A549 (cell line): ENCODE data around the gene ARHGAP42. TPM values are rescaled to one million over a fixed set of nuclear protein-coding genes. Genes with fewer than 3 reads are reported as not detected.

Experiments used
- ATAC-seq, 2 experiments: fragments of 200-7000 bp in 1 of 2; fragments of >200 bp in 1 of 2; cut with Nextera tagmentation in 1 of 2; cut with Tn5 transposase in 1 of 2; 3 replicates each; pipeline versions ENCODE4 v1.8.0 to v1.9.1; 2018 to 2020; ENCODE audit warnings: mild to moderate bottlenecking in 1 of 2, moderate library complexity in 1 of 2
- CTCF ChIA-PET: fragments of 300-600 bp; sonication (Branson Sonifier 250); formaldehyde crosslinking; extraction: SDS; loops from one replicate; lab custom pipeline; 2021; ENCODE audit warnings: antibody characterized with exemption, inconsistent platforms; lab: Yijun Ruan, JAX
- POLR2A ChIA-PET: fragments of 350-600 bp; formaldehyde crosslinking; extraction: SDS; loops from one replicate; lab custom pipeline; 2021; ENCODE audit warnings: antibody characterized with exemption, inconsistent platforms; lab: Yijun Ruan, JAX
- DNase-seq, 2 experiments: peaks; one replicate each; pipeline versions ENCODE4 v3.0.0 to v3.0.0-alpha.2; 2011 to 2016; ENCODE audit warnings: low read depth in 1 of 2, low spot score in 1 of 2
- FAIRE-seq: peaks from 2 replicates; lab custom pipeline; 2011; peaks lifted over from hg19 to GRCh38; lab: Jason Lieb, UNC
- H3K27ac ChIP-seq, 2 experiments: fragments of >200 bp; sonication (Bioruptor Twin); formaldehyde crosslinking; 3 replicates each; pipeline ENCODE4 v1.5.1; 2016 to 2017
- H3K4me1 ChIP-seq: fragments of >200 bp; sonication (Bioruptor Twin); formaldehyde crosslinking; 3 replicates; pipeline ENCODE4 v1.6.1; 2016
- H3K4me2 ChIP-seq: fragments of >200 bp; sonication (Bioruptor Twin); formaldehyde crosslinking; 3 replicates; pipeline ENCODE4 v1.6.1; 2016
- H3K4me3 ChIP-seq: fragments of >200 bp; sonication (Bioruptor Twin); formaldehyde crosslinking; 3 replicates; pipeline ENCODE4 v1.5.1; 2016
- H3K9me3 ChIP-seq: fragments of >200 bp; sonication (Bioruptor Twin); formaldehyde crosslinking; 3 replicates; pipeline ENCODE4 v1.6.1; 2016
- BHLHE40 ChIP-seq: IDR thresholded peaks from 2 replicates; pipeline ENCODE4 v1.6.1; 2012; ENCODE audit warnings: low read depth, low read length, inconsistent platforms
- CHD4 ChIP-seq: fragments of 200-600 bp; sonication (generic); IDR thresholded peaks from 2 replicates; pipeline ENCODE4 v1.6.1; 2016; ENCODE audit warnings: antibody characterized with exemption, mild to moderate bottlenecking, borderline replicate concordance
- EHF ChIP-seq: fragments of 250-450 bp; sonication (Bioruptor Pico); IDR thresholded peaks from 2 replicates; pipeline ENCODE4 v1.5.0; 2020; ENCODE audit warnings: mild to moderate bottlenecking
- EP300 ChIP-seq, 2 experiments: fragments of >200 bp; sonication (Bioruptor Twin); formaldehyde crosslinking; IDR thresholded peaks; 2 replicates in 1 of 2; 3 replicates in 1 of 2; pipeline ENCODE4 v1.6.1; 2016 to 2017
- ESRRA ChIP-seq: fragments of 150-350 bp; IDR thresholded peaks from 2 replicates; pipeline ENCODE4 v1.6.1; 2014; ENCODE audit warnings: mild to moderate bottlenecking, low read length, borderline replicate concordance
- GATA3 ChIP-seq: IDR thresholded peaks from 2 replicates; pipeline ENCODE4 v1.6.1; 2012; ENCODE audit warnings: borderline replicate concordance
- HOXB5 ChIP-seq: fragments of 250-450 bp; sonication (Bioruptor Pico); IDR thresholded peaks from 2 replicates; pipeline ENCODE4 v1.5.0; 2020; ENCODE audit warnings: mild to moderate bottlenecking, moderate library complexity
- JUN ChIP-seq, 2 experiments: fragments of >200 bp; sonication (Bioruptor Twin); formaldehyde crosslinking; IDR thresholded peaks; 2 replicates in 1 of 2; 3 replicates in 1 of 2; pipeline ENCODE4 v1.6.1; 2016 to 2017
- KDM1A ChIP-seq: fragments of 200-600 bp; sonication (generic); IDR thresholded peaks from 2 replicates; pipeline ENCODE4 v1.6.1; 2016; ENCODE audit warnings: low read depth, mild to moderate bottlenecking
- POLR2A ChIP-seq: IDR thresholded peaks from 2 replicates; pipeline ENCODE4 v1.6.1; 2012; ENCODE audit warnings: mild to moderate bottlenecking, low read length
- RAD21 ChIP-seq, 2 experiments: fragments of >200 bp in 1 of 2; sonication (Bioruptor Twin) in 1 of 2; formaldehyde crosslinking in 1 of 2; IDR thresholded peaks in 1 of 2; conservative IDR thresholded peaks in 1 of 2; 2 replicates in 1 of 2; 3 replicates in 1 of 2; pipeline ENCODE4 v1.6.1; 2012 to 2018; ENCODE audit warnings: inconsistent platforms in 1 of 2
- RCOR1 ChIP-seq: fragments of 150-350 bp; IDR thresholded peaks from 2 replicates; pipeline ENCODE4 v1.6.1; 2014; ENCODE audit warnings: antibody characterized with exemption, low read length, low read depth
- RNF2 ChIP-seq: fragments of 200-600 bp; sonication (generic); IDR thresholded peaks from 2 replicates; pipeline ENCODE4 v1.6.1; 2016; ENCODE audit warnings: low read depth, mild to moderate bottlenecking, antibody characterized with exemption, moderate library complexity, borderline replicate concordance
- TFCP2L1 ChIP-seq: fragments of 250-450 bp; sonication (Bioruptor Pico); IDR thresholded peaks from 2 replicates; pipeline ENCODE4 v1.5.0; 2021; ENCODE audit warnings: mild to moderate bottlenecking
- WGBS: methylation state at CpG from one replicate; pipeline ENCODE4 v1.1.6; 2017; ENCODE audit errors: missing lambda C conversion rate; 5-methylcytosine and 5-hydroxymethylcytosine counted together
- polyA minus RNA-seq: library from RNA; depleted of rRNA, polyadenylated mRNA; stranded (reverse); fragments of >200 nt; gene quantifications from 2 replicates; pipeline ENCODE4 v1.2.3, GENCODE V29; 2011; rRNA and poly(A)+ RNA removed
- polyA plus RNA-seq, 4 experiments: library from polyadenylated mRNA; depleted of rRNA in 3 of 4; stranded (reverse); fragments of >200 nt; fragmentation: RNase III in 1 of 4; extraction: RNeasy Plus Mini Kit Qiagen cat#74134 plus additional on column Dnase treatment in 1 of 4; gene quantifications; 2 replicates in 3 of 4; 3 replicates in 1 of 4; pipeline ENCODE4 v1.2.3, GENCODE V29; 2011 to 2017
- TF ChIP-seq, protein P1 (sequence below): IDR thresholded peaks from 2 replicates; pipeline ENCODE4 v1.6.1; 2012
- TF ChIP-seq, protein P2 (sequence below): fragments of >200 bp; sonication (Bioruptor Twin); formaldehyde crosslinking; IDR thresholded peaks from 3 replicates; pipeline ENCODE4 v1.5.1; 2016
- TF ChIP-seq, protein P3 (sequence below): fragments of 450-650 bp; IDR thresholded peaks from 2 replicates; pipeline ENCODE4 v1.6.1; 2014; ENCODE audit warnings: antibody characterized with exemption

The ARHGAP42 gene, protein sequence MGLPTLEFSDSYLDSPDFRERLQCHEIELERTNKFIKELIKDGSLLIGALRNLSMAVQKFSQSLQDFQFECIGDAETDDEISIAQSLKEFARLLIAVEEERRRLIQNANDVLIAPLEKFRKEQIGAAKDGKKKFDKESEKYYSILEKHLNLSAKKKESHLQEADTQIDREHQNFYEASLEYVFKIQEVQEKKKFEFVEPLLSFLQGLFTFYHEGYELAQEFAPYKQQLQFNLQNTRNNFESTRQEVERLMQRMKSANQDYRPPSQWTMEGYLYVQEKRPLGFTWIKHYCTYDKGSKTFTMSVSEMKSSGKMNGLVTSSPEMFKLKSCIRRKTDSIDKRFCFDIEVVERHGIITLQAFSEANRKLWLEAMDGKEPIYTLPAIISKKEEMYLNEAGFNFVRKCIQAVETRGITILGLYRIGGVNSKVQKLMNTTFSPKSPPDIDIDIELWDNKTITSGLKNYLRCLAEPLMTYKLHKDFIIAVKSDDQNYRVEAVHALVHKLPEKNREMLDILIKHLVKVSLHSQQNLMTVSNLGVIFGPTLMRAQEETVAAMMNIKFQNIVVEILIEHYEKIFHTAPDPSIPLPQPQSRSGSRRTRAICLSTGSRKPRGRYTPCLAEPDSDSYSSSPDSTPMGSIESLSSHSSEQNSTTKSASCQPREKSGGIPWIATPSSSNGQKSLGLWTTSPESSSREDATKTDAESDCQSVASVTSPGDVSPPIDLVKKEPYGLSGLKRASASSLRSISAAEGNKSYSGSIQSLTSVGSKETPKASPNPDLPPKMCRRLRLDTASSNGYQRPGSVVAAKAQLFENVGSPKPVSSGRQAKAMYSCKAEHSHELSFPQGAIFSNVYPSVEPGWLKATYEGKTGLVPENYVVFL
- polyA plus RNA-seq (2011; rRNA removed): 17.0 and 21.6 TPM in 2 replicates
- 2.6 and 3.7 TPM in 2 replicates for polyA plus RNA-seq (2012; cell fraction: cytosol; rRNA removed)
- polyA plus RNA-seq (2012; cell fraction: nucleus; rRNA removed): 2.4 and 4.7 TPM in 2 replicates
- polyA plus RNA-seq (2017; fragmentation: RNase III; extraction: RNeasy Plus Mini Kit Qiagen cat#74134 plus additional on column Dnase treatment): 5.0 to 5.4 TPM (median 5.1 TPM) in 3 replicates
- 21.9 and 23.8 TPM in 2 replicates for polyA minus RNA-seq

DNA sequence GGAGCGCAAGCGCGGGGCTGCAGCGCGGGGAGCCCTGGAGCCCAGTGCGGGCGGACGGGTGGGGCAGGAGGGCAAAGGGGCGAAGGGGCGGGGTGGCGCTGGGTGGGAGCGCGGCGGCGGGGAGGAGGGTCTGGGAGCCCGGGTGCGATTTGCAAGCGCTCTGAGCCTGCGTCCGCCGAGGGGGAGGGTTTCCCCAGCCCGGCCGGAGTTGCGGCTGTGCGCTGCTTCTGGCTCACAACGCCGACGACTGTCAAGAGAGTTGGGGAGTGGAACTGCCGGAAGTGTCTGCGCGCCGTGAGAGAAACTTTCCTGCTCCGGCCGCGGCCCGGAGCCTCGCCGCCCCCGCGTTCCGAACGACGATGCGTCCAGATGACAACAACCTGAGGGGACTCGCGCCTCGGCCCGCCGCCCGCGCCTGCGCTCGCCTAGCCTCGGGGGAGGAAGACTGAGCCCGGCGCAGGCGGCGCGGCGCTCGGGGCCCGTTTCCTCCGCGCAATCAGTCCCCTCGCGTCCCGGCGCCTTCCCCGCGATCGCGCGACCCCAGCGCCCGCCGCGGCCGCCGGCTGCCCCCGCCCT is at the start of gene ARHGAP42:
TSS of gene ARHGAP42 (plus strand) at position 235 of the 576 bp plus-strand sequence. CDS start 391 bp downstream, outside the sequence.
- Histone ChIP-seq H3K4me1 (peaks cover 59% of the 10 kb centered on the region), H3K4me3 (peak within 1 kb of the TSS; percentile 77), H3K27ac (peak within 1 kb of the TSS; percentile 84 to 93), H3K4me2 (peak within 1 kb of the TSS; percentile 89), H3K9me3 (no peaks in the 10 kb centered on the region)
- ChIA-PET POLR2A (interaction anchor here (0.6 to 1.1 kb wide), 9 partner anchors 32 to 162 kb away, joined by 3 to 7 read pairs (median 3); no protein-coding TSS in a partner anchor), CTCF (interaction anchor here (0.6 to 1.8 kb wide), 16 partner anchors 8 to 242 kb away, joined by 3 to 11 read pairs (median 3); no protein-coding TSS in a partner anchor)
- TF ChIP-seq, protein P1, sequence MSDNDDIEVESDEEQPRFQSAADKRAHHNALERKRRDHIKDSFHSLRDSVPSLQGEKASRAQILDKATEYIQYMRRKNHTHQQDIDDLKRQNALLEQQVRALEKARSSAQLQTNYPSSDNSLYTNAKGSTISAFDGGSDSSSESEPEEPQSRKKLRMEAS: peak; percentile 46; the same call in 1 of the 2 replicates
- TF ChIP-seq EHF (CRISPR knock-in tag) (no peak), POLR2A (peak; percentile 38), BHLHE40 (no peak)
- TF ChIP-seq, protein P2, sequence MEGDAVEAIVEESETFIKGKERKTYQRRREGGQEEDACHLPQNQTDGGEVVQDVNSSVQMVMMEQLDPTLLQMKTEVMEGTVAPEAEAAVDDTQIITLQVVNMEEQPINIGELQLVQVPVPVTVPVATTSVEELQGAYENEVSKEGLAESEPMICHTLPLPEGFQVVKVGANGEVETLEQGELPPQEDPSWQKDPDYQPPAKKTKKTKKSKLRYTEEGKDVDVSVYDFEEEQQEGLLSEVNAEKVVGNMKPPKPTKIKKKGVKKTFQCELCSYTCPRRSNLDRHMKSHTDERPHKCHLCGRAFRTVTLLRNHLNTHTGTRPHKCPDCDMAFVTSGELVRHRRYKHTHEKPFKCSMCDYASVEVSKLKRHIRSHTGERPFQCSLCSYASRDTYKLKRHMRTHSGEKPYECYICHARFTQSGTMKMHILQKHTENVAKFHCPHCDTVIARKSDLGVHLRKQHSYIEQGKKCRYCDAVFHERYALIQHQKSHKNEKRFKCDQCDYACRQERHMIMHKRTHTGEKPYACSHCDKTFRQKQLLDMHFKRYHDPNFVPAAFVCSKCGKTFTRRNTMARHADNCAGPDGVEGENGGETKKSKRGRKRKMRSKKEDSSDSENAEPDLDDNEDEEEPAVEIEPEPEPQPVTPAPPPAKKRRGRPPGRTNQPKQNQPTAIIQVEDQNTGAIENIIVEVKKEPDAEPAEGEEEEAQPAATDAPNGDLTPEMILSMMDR: no peak
- FAIRE-seq: no peak
- peak; percentile 84 to 85 for ATAC-seq
- 3% methylated on average over 31 of the region's 80 CpGs for WGBS
- peak; percentile 47 to 74 for DNase-seq

DNA sequence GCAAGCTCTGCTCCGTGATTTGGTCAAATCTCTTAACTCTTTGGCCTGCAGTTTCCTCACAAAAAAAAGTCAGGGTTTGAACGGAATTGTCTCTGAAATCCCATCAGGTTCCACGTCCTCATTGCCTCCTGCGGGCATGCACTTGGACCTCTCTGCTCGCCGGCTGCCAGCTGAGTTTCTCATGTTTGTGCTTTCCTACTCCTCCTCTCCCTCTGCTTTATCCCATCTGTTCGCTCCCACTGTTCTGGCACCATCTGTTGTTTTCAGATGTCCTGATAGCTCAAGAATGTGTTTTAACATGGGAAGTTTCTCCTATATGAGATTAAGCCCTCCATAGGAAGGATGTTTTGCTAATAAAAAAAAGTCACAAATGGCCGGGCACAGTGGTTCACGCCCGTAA is 49.4 kb upstream of the ARHGAP42 start:
- CTCF ChIA-PET: no interaction called here
- ATAC-seq (no peak), FAIRE-seq (no peak), DNase-seq (no peak)
- H3K4me2 ChIP-seq: no peak overlapping the region
- TF ChIP-seq GATA3 (no peak), RNF2 (no peak), ESRRA (no peak), EP300 (IDR thresholded peaks at IDR 0.05) (no peak), EHF (CRISPR knock-in tag) (no peak), JUN (IDR thresholded peaks at IDR 0.05) (no peak), RCOR1 (no peak), CHD4 (no peak)
- TF ChIP-seq, protein P1: no peak
- TF ChIP-seq, all 56 proteins: peak for 0
- Histone ChIP-seq H3K27ac (no peak overlapping the region), H3K9me3 (no peaks in the 10 kb centered on the region), H3K4me1 (peaks cover 19% of the 10 kb centered on the region), H3K4me3 (no peak overlapping the region)
- POLR2A ChIA-PET: no interaction called here
- WGBS: 87% methylated on average over 10 of the region's 10 CpGs

DNA sequence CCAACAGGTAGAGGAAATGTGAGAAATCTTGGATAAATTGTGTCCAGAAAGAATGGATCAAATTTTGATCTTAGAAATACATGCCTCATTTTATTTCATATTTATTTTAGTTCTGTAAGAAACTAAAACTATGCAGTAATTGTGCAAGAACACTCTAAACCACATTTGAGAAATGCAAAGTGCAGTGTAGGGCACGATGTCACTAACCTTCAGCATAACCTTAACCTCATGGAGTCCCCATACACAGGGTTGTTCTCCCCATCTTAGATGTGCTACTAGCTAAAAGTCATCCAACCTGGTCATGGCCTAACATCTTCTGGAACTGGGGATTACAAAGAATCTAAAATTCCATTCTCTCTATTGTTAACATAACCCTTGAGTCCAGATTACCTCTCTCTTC is 48.4 kb upstream of the ARHGAP42 start:
- POLR2A ChIA-PET: no interaction called here
- TF ChIP-seq, protein P3, sequence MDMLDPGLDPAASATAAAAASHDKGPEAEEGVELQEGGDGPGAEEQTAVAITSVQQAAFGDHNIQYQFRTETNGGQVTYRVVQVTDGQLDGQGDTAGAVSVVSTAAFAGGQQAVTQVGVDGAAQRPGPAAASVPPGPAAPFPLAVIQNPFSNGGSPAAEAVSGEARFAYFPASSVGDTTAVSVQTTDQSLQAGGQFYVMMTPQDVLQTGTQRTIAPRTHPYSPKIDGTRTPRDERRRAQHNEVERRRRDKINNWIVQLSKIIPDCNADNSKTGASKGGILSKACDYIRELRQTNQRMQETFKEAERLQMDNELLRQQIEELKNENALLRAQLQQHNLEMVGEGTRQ: no peak
- no peak for TF ChIP-seq TFCP2L1 (CRISPR knock-in tag)
- no peak for TF ChIP-seq KDM1A
- no peak for TF ChIP-seq RAD21 (conservative IDR thresholded peaks at IDR 0.05 in 1 of 2, IDR thresholded peaks at IDR 0.05 in 1 of 2)
- TF ChIP-seq HOXB5: no peak
- Histone ChIP-seq H3K4me2 (peak overlapping the region; percentile 54), H3K4me1 (peaks cover 14% of the 10 kb centered on the region; the same call in 2 of the 3 replicates), H3K27ac (no peak overlapping the region), H3K9me3 (no peaks in the 10 kb centered on the region), H3K4me3 (no peak overlapping the region)
- no peak for FAIRE-seq
- ATAC-seq: no peak
- CTCF ChIA-PET: no interaction called here
- WGBS: 63% methylated on average over 1 of the region's 1 CpG
- no peak for DNase-seq
